IMR-90 (cell line): ENCODE results near the gene KDM2B. TPM values are rescaled to one million over a fixed set of nuclear protein-coding genes. Genes with fewer than 3 reads are reported as not detected.

Source experiments
- ATAC-seq: fragments of 200-7000 bp; cut with Tn5 transposase; 2 replicates; pipeline ENCODE4 v1.9.1; 2020; ENCODE audit warnings: low read depth, mild to moderate bottlenecking, moderate library complexity
- BruUV-seq: library from RNA; stranded (reverse); fragments of 400-500 nt; replicated peaks from 2 replicates; lab custom pipeline; 2021; lab: Mats Ljungman, UMichigan
- CTCF ChIA-PET: fragments of 300-600 bp; formaldehyde crosslinking; extraction: SDS; loops from one replicate; lab custom pipeline; 2021; ENCODE audit warnings: antibody characterized with exemption; lab: Yijun Ruan, JAX
- POLR2A ChIA-PET: fragments of 300-600 bp; sonication (Branson Sonifier 250); formaldehyde crosslinking; loops from one replicate; lab custom pipeline; 2022; ENCODE audit warnings: antibody characterized with exemption; ENCODE audit not compliant: unreplicated experiment; lab: Charles Lee
- DNase-seq: peaks from one replicate; pipeline ENCODE4 v3.0.0; 2013
- H2AFZ ChIP-seq: replicated peaks from 2 replicates; pipeline ENCODE3; 2013; ENCODE audit warnings: low read length, mild to moderate bottlenecking; ENCODE audit not compliant: poor library complexity
- H2AK5ac ChIP-seq: 2 replicates; pipeline ENCODE4 v1.6.1; 2013; ENCODE audit warnings: low read depth, low read length, inconsistent platforms
- H2AK9ac ChIP-seq: replicated peaks from 2 replicates; pipeline ENCODE3; 2013; ENCODE audit warnings: mild to moderate bottlenecking, low read depth, low read length, moderate library complexity; ENCODE audit not compliant: poor library complexity
- H2BK120ac ChIP-seq: 2 replicates; pipeline ENCODE4 v1.6.1; 2013; ENCODE audit warnings: low read depth, low read length, inconsistent platforms
- H2BK15ac ChIP-seq: 3 replicates; pipeline ENCODE4 v1.6.1; 2013; ENCODE audit warnings: low read depth, low read length, inconsistent platforms
- H2BK20ac ChIP-seq: 2 replicates; pipeline ENCODE4 v1.6.1; 2013; ENCODE audit warnings: low read depth, mild to moderate bottlenecking, inconsistent platforms, low read length, moderate library complexity
- H2BK5ac ChIP-seq: 2 replicates; pipeline ENCODE4 v1.6.1; 2013; ENCODE audit warnings: mild to moderate bottlenecking, low read depth, low read length, inconsistent platforms; ENCODE audit not compliant: poor library complexity, severe bottlenecking
- H3K14ac ChIP-seq: replicated peaks from 2 replicates; pipeline ENCODE4 v1.6.1; 2013; ENCODE audit warnings: low read depth, low read length, inconsistent platforms
- H3K18ac ChIP-seq: 2 replicates; pipeline ENCODE4 v1.6.1; 2013; ENCODE audit warnings: low read depth, low read length, control low read depth
- H3K23ac ChIP-seq: 2 replicates; pipeline ENCODE4 v1.6.1; 2013; ENCODE audit warnings: low read depth, low read length, inconsistent platforms
- H3K27ac ChIP-seq: 2 replicates; pipeline ENCODE4 v1.5.1; 2013; ENCODE audit warnings: mild to moderate bottlenecking, control low read depth, low read length; ENCODE audit not compliant: insufficient read depth
- H3K27me3 ChIP-seq: 2 replicates; pipeline ENCODE4 v1.6.1; 2013; ENCODE audit warnings: low read length; ENCODE audit not compliant: control insufficient read depth, insufficient read depth
- H3K36me3 ChIP-seq: 2 replicates; pipeline ENCODE4 v1.6.1; 2013; ENCODE audit warnings: low read length, mixed read lengths; ENCODE audit not compliant: control insufficient read depth, insufficient read depth
- H3K4ac ChIP-seq: 2 replicates; pipeline ENCODE4 v1.6.1; 2013; ENCODE audit warnings: low read depth, low read length, inconsistent platforms
- H3K4me1 ChIP-seq: 2 replicates; pipeline ENCODE4 v1.6.1; 2013; ENCODE audit warnings: low read length, mixed read lengths; ENCODE audit not compliant: control insufficient read depth, insufficient read depth
- H3K4me2 ChIP-seq: 2 replicates; pipeline ENCODE4 v1.6.1; 2013; ENCODE audit warnings: low read depth, mild to moderate bottlenecking, control low read depth, low read length, moderate library complexity
- H3K4me3 ChIP-seq: 2 replicates; pipeline ENCODE4 v1.5.1; 2013; ENCODE audit warnings: low read depth, mild to moderate bottlenecking, control low read depth, low read length, moderate library complexity; ENCODE audit not compliant: insufficient read depth
- H3K56ac ChIP-seq: 2 replicates; pipeline ENCODE4 v1.6.1; 2013; ENCODE audit warnings: low read length, inconsistent platforms; ENCODE audit not compliant: insufficient read depth; ENCODE audit errors: extremely low read depth
- H3K79me1 ChIP-seq, 2 experiments: 2 replicates each; pipeline ENCODE4 v1.6.1; 2013; ENCODE audit warnings: low read length in 2 of 2, inconsistent platforms in 1 of 2, low read depth in 1 of 2
- H3K9ac ChIP-seq: 2 replicates; pipeline ENCODE4 v1.6.1; 2013; ENCODE audit warnings: low read depth, low read length, control low read depth
- H3K9me1 ChIP-seq: 2 replicates; pipeline ENCODE4 v1.6.1; 2013; ENCODE audit warnings: low read length, inconsistent platforms; ENCODE audit not compliant: insufficient read depth
- H3K9me3 ChIP-seq: 2 replicates; pipeline ENCODE4 v1.6.1; 2013; ENCODE audit warnings: low read length; ENCODE audit not compliant: control insufficient read depth, insufficient read depth
- H4K20me1 ChIP-seq: 2 replicates; pipeline ENCODE4 v1.6.1; 2013; ENCODE audit warnings: low read length, inconsistent platforms; ENCODE audit not compliant: insufficient read depth
- H4K5ac ChIP-seq: 2 replicates; pipeline ENCODE4 v1.6.1; 2013; ENCODE audit warnings: mild to moderate bottlenecking, low read depth, low read length, control low read depth
- H4K8ac ChIP-seq, 2 experiments: 2 replicates each; pipeline ENCODE4 v1.6.1; 2013; ENCODE audit warnings: low read depth in 2 of 2, low read length in 2 of 2, control low read depth in 1 of 2, inconsistent platforms in 1 of 2
- H4K91ac ChIP-seq: 2 replicates; pipeline ENCODE4 v1.6.1; 2013; ENCODE audit warnings: low read depth, low read length, inconsistent platforms; ENCODE audit not compliant: insufficient read depth
- POLR2A ChIP-seq: IDR thresholded peaks from 2 replicates; pipeline ENCODE4 v1.6.1; 2012; ENCODE audit warnings: mild to moderate bottlenecking, low read depth, low read length
- WGBS, 2 experiments: methylation state at CpG; one replicate each; pipeline versions ENCODE4 v1.1.5 to v1.1.7; 2013; ENCODE audit warnings: missing lambda C conversion rate in 2 of 2; ENCODE audit not compliant: insufficient read length in 1 of 2; ENCODE audit errors: extremely low coverage in 2 of 2; 5-methylcytosine and 5-hydroxymethylcytosine counted together
- dilution Hi-C: fragments of 300-500 bp; cut with HindIII; formaldehyde crosslinking; loops from one replicate; pipeline ENCODE4 v1.14.3; 2018; ENCODE audit warnings: low sequenced_read_pairs; ENCODE audit not compliant: unreplicated experiment
- in situ Hi-C: fragments of 300-500 bp; cut with MboI; formaldehyde crosslinking; loops from 3 replicates; pipeline ENCODE4 v1.14.3; 2019; ENCODE audit warnings: low sequenced_read_pairs, inconsistent platforms, mixed read lengths
- intact Hi-C: fragments of 100-400 bp; cut with micrococcal nuclease; formaldehyde crosslinking; loops from 2 replicates; pipeline ENCODE4 v1.10.0; 2022
- polyA plus RNA-seq, 3 experiments: library from polyadenylated mRNA; depleted of rRNA; stranded (reverse); fragments of >200 nt; gene quantifications; 2 replicates each; pipeline ENCODE4 v1.2.3, GENCODE V29; 2012; ENCODE audit warnings: low replicate concordance in 1 of 3
- total RNA-seq: library from RNA; depleted of rRNA; stranded (reverse); fragments of >200 nt; gene quantifications from 2 replicates; pipeline ENCODE4 v1.2.3, GENCODE V29; 2012

Gene KDM2B
- total and polyA plus RNA-seq, 2 of the 4 experiments (the other 2 are of a cell fraction), result 22.6 to 24.2 TPM

GRCh38 chr12:121397521-121397920 is 183.3 kb downstream of the KDM2B start:
- Histone ChIP-seq H3K27ac (no peak overlapping the region), H2BK20ac (no peak overlapping the region), H3K27me3 (no peaks in the 10 kb centered on the region), H3K4me2 (no peak overlapping the region), H2AK9ac (no peak overlapping the region), H3K9me3 (no peaks in the 10 kb centered on the region), H3K36me3 (no peaks in the 10 kb centered on the region), H2BK5ac (no peak overlapping the region), H2BK120ac (no peak overlapping the region), H2AK5ac (no peak overlapping the region), H3K79me1 (peaks cover 7 to 29% of the 10 kb centered on the region in 2 experiments; a peak in 2 of 4 replicates), H3K9me1 (no peaks in the 10 kb centered on the region), H4K8ac (no peak overlapping the region; a peak in 1 of 4 replicates), H3K23ac (no peak overlapping the region), H2BK15ac (no peak overlapping the region), H3K18ac (no peak overlapping the region), H3K4me3 (no peak overlapping the region), H4K20me1 (no peaks in the 10 kb centered on the region; the same call in 1 of the 2 replicates), H3K4me1 (no peaks in the 10 kb centered on the region; the same call in 1 of the 2 replicates), H4K91ac (no peak overlapping the region), H2AFZ (no peak overlapping the region), H4K5ac (no peak overlapping the region), H3K9ac (no peak overlapping the region), H3K56ac (no peak overlapping the region), H3K14ac (no peak overlapping the region), H3K4ac (no peak overlapping the region)
- POLR2A ChIA-PET, result no interaction called here
- no peak for TF ChIP-seq POLR2A
- in situ Hi-C loops (no loop called here), intact Hi-C loops (no loop called here), dilution Hi-C loops (no loop called here)
- BruUV-seq, result no TSS peak
- DNase-seq (no peak), ATAC-seq (no peak)
- CTCF ChIA-PET, result interaction anchor here (0.6 to 0.7 kb wide), 2 partner anchors 77 to 922 kb away, joined by 3 to 5 read pairs; no protein-coding TSS in a partner anchor
- no CpG with 5 or more reads among the region's 14 CpGs for WGBS, 2 experiments
